GM21723 (cell line): ENCODE results near the gene SPTLC1.
"Not testable (repeated sequence)": the region's sequence is repeated elsewhere in the genome, so short reads cannot be mapped to it uniquely, and the experiment has no call there.

Experiments
- ATAC-seq: cut with Tn5 transposase; IDR thresholded peaks from one replicate; pipeline ENCODE4 v1.9.1; 2021; ENCODE audit warnings: mild to moderate bottlenecking, moderate library complexity; ENCODE audit not compliant: unreplicated experiment

SPTLC1 gene

GRCh38 chr9:92141144-92142129 is 26.2 kb upstream of the SPTLC1 start:
- ATAC-seq = no peak

- ATAC-seq = no peak
These were observed 25.5 kb upstream of the SPTLC1 start for GRCh38 chr9:92140754-92141143.

- no peak for ATAC-seq
These were observed 25.0 kb upstream of the SPTLC1 start for GRCh38 chr9:92140074-92140753.

GRCh38 chr9:92138960-92139540 is 23.8 kb upstream of the SPTLC1 start:
- not testable (repeated sequence) for ATAC-seq

- ATAC-seq = peak; percentile 41
These were observed 23.1 kb upstream of the SPTLC1 start for GRCh38 chr9:92138157-92138959.

GRCh38 chr9:92136184-92136858 is 21.1 kb upstream of the SPTLC1 start:
- no peak for ATAC-seq

GRCh38 chr9:92135576-92135975 is 20.4 kb upstream of the SPTLC1 start:
- no peak for ATAC-seq

- ATAC-seq = peak; percentile 76
These were observed 18.9 kb upstream of the SPTLC1 start for GRCh38 chr9:92133949-92134604.

- ATAC-seq = not testable (repeated sequence)
These were observed 17.7 kb upstream of the SPTLC1 start for GRCh38 chr9:92132913-92133312.

- ATAC-seq = no peak
These were observed 17.3 kb upstream of the SPTLC1 start for GRCh38 chr9:92132501-92132900.

GRCh38 chr9:92122800-92123199 is 7.6 kb upstream of the SPTLC1 start:
- ATAC-seq = no peak

GRCh38 chr9:92122061-92122460 is 6.8 kb upstream of the SPTLC1 start:
- ATAC-seq = no peak

GRCh38 chr9:92121265-92121664 is 6.1 kb upstream of the SPTLC1 start:
- ATAC-seq = no peak

- no peak for ATAC-seq
These were observed 4.9 kb upstream of the SPTLC1 start for GRCh38 chr9:92120138-92120537.

GRCh38 chr9:92119586-92119985 is 4.4 kb upstream of the SPTLC1 start:
- no peak for ATAC-seq

- no peak for ATAC-seq
These were observed 7.1 kb downstream of the SPTLC1 start for GRCh38 chr9:92108122-92108521.

- ATAC-seq = not testable (repeated sequence)
These were observed 9.6 kb downstream of the SPTLC1 start for GRCh38 chr9:92105446-92106225.

GRCh38 chr9:92103601-92104000 is 11.6 kb downstream of the SPTLC1 start:
- not testable (repeated sequence) for ATAC-seq
